Esophagus squamous epithelium (tissue), 5 donors: ENCODE data around the gene PPP4C. TPM values are rescaled to one million over a fixed set of nuclear protein-coding genes. Genes with fewer than 3 reads are reported as not detected.
"Not testable (repeated sequence)": the region's sequence is repeated elsewhere in the genome, so short reads cannot be mapped to it uniquely, and the experiment has no call there.

Experiments used
- DNase-seq: peaks from one replicate; lab custom pipeline; 2025; lab: John Stamatoyannopoulos, UW
- H3K27ac ChIP-seq, 4 donors: fragments of 200-600 bp; sonication (generic); one replicate each; pipeline ENCODE4 v1.5.1; 2016 to 2019; ENCODE audit warnings: mild to moderate bottlenecking in 1 of 4
- H3K27me3 ChIP-seq, 4 donors: fragments of 200-600 bp; sonication (generic); 1 replicate in 3 of 4; 2 replicates in 1 of 4; pipeline versions ENCODE4 v1.5.1 to v1.6.0; 2017 to 2021; ENCODE audit warnings: antibody characterized with exemption in 1 of 4
- H3K36me3 ChIP-seq, 3 donors: fragments of 200-600 bp; sonication (generic); one replicate each; pipeline ENCODE4 v1.5.1; 2016 to 2019
- H3K4me1 ChIP-seq, 3 donors: fragments of 200-600 bp; sonication (generic); one replicate each; pipeline ENCODE4 v1.5.1; 2017 to 2019
- H3K4me3 ChIP-seq, 4 donors: fragments of 200-600 bp; sonication (generic); 1 replicate in 3 of 4; 2 replicates in 1 of 4; pipeline ENCODE4 v1.5.1; 2016 to 2019; ENCODE audit warnings: mild to moderate bottlenecking in 2 of 4, moderate library complexity in 1 of 4
- H3K9me3 ChIP-seq, 3 donors: fragments of 200-600 bp; sonication (generic); one replicate each; pipeline ENCODE4 v1.5.1; 2016 to 2019
- CTCF ChIP-seq, 6 experiments: fragments of 450-650 bp in 4 of 6; fragments of 200-600 bp in 2 of 6; sonication (generic) in 2 of 6; IDR thresholded peaks; one replicate each; pipeline ENCODE4 v1.5.1; 2016 to 2019; ENCODE audit warnings: antibody characterized with exemption in 6 of 6, mild to moderate bottlenecking in 4 of 6, moderate library complexity in 4 of 6
- POLR2A ChIP-seq, 4 donors: fragments of 450-650 bp; IDR thresholded peaks; one replicate each; pipeline ENCODE4 v1.6.1; 2017; ENCODE audit warnings: antibody characterized with exemption in 4 of 4, mild to moderate bottlenecking in 4 of 4, moderate library complexity in 3 of 4
- WGBS, 2 donors: methylation state at CpG; one replicate each; pipeline ENCODE4 v1.1.5; 2018; 5-methylcytosine and 5-hydroxymethylcytosine counted together
- intact Hi-C: fragments of 100-400 bp; cut with DNase I; formaldehyde crosslinking; loops from one replicate; pipeline ENCODE4 v1.15.0; 2022
- total RNA-seq, 4 donors: library from RNA; depleted of rRNA; stranded (reverse); fragments of >200 nt; gene quantifications; one replicate each; pipeline ENCODE4 v1.1.0, GENCODE V29; 2016
- donor health status: DM: yes; HTN: yes; CAD: no.

PPP4C gene
- total RNA-seq, 4 donors from 2014 or later = 67.9 to 100 (median 78.4) TPM

- peaks cover 22 to 61% (median 27%) of the 10 kb centered on the region in 3 donors for H3K4me1 ChIP-seq
- peak within 1 kb of the TSS; percentile 61 to 83 (median 77) for H3K27ac ChIP-seq
- H3K27me3 ChIP-seq = no peaks in the 10 kb centered on the region
- H3K4me3 ChIP-seq = peak within 1 kb of the TSS in 2 of 4 donors; percentile 14 to 31
- DNase-seq = no peak
- TF ChIP-seq CTCF (IDR thresholded peaks at IDR 0.05) = no peak
- TF ChIP-seq POLR2A (IDR thresholded peaks at IDR 0.05) = no peak
- peaks cover 16 to 100% (median 36%) of the 10 kb centered on the region in 3 donors for H3K36me3 ChIP-seq
- intact Hi-C loops = no loop called here
- WGBS, 2 donors = 68 to 78% methylated on average over 5 to 10 of the region's 20 CpGs
- no peaks in the 10 kb centered on the region for H3K9me3 ChIP-seq
Observed at GRCh38 chr16:30113031-30113710, 37.4 kb downstream of the PPP4C start, which contains the start of gene GDPD3. Gene GDPD3, minus strand, starts transcription at chr16:30113537. Its CDS starts 59 bp downstream, at chr16:30113478.

DNA sequence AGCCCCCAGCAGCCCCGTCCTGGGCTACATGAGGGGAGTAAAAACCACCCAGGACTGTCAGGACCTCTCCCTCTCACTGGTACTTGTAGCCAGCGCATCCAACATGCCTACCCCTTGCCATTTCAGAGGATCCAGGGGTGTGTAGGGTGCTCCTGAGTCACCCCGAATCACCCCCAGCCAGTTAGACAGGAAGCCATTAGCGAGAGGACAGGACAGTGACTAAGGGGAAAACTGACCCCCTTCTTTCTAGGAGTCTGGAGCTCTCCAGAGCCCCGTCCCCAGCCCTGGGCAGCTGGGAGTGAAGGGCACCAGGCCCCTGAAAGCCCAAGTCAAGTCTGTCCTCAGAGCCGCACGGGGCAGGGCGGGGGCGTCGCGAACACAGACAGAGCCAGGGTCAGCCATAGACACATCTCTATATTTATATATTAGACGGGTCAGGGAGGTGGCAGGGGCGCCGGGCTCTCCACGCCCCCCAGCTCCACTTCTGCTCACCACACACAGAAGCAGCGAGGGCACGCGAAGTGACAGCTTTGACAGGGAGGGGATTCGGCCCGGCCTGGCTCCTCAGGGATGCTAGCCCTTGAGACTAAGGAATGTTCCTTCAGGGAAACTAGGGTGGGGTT, 38.0 kb downstream of the PPP4C start:
- no peak for DNase-seq
- 90 to 100% methylated on average over 3 to 18 of the region's 20 CpGs for WGBS, 2 donors
- Histone ChIP-seq H3K27ac (peak overlapping the region; percentile 61 to 83 (median 77)), H3K27me3 (no peaks in the 10 kb centered on the region), H3K9me3 (no peaks in the 10 kb centered on the region), H3K36me3 (peaks cover 17 to 100% (median 35%) of the 10 kb centered on the region in 3 donors), H3K4me3 (peak overlapping the region in 1 of 4 donors; percentile 31), H3K4me1 (peaks cover 22 to 64% (median 27%) of the 10 kb centered on the region in 3 donors)
- intact Hi-C loops = no loop called here
- no peak for TF ChIP-seq POLR2A (IDR thresholded peaks at IDR 0.05)
- no peak for TF ChIP-seq CTCF (IDR thresholded peaks at IDR 0.05)

- WGBS, 2 donors = 83 to 92% methylated on average over 2 to 3 of the region's 11 CpGs
- Histone ChIP-seq H3K9me3 (no peaks in the 10 kb centered on the region), H3K4me1 (peaks cover 22 to 69% (median 27%) of the 10 kb centered on the region in 3 donors), H3K27me3 (no peaks in the 10 kb centered on the region), H3K27ac (peak overlapping the region; percentile 61 to 83 (median 77)), H3K36me3 (peaks cover 17 to 100% (median 35%) of the 10 kb centered on the region in 3 donors), H3K4me3 (no peak overlapping the region)
- no peak for DNase-seq
- TF ChIP-seq CTCF (IDR thresholded peaks at IDR 0.05) (no peak), POLR2A (IDR thresholded peaks at IDR 0.05) (no peak)
- intact Hi-C loops = no loop called here
Observed at GRCh38 chr16:30114411-30114810, 38.6 kb downstream of the PPP4C start.

- intact Hi-C loops, H3K9me3 ChIP-seq, DNase-seq, H3K27me3 ChIP-seq, H3K4me3 ChIP-seq: not testable (repeated sequence)
- 65 to 80% methylated on average over 4 to 7 of the region's 7 CpGs for WGBS, 2 donors
- Histone ChIP-seq H3K4me1 (peaks cover 22 to 73% (median 27%) of the 10 kb centered on the region in 3 donors), H3K27ac (peak overlapping the region; percentile 61 to 83 (median 77)), H3K36me3 (peaks cover 17 to 100% (median 39%) of the 10 kb centered on the region in 3 donors)
Observed at GRCh38 chr16:30114833-30115232, 39.0 kb downstream of the PPP4C start.

DNA sequence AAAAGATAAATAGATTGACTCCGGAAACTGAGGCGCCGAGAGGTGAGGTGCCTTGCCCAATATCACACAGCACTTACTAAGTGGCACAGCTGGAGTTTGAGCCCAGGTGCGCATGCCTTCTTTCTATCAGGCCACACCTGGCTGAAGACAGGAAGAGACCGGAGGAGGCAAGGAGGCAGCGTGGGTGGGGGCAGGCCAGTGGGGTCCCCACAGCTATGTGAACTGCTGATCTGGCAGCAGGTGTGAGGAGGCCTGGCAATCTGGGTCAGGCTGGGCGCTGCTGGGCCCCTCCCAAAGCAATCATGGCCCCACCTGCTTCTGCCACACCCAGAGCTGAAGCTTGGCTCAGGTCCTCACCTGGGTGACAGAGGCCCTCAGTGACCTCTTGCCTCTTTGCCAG, 39.4 kb downstream of the PPP4C start:
- no peak for DNase-seq
- intact Hi-C loops = no loop called here
- WGBS, 2 donors = 63 to 71% methylated on average over 6 to 7 of the region's 7 CpGs
- Histone ChIP-seq H3K27me3 (no peaks in the 10 kb centered on the region), H3K27ac (peak overlapping the region; percentile 55 to 83 (median 77)), H3K9me3 (no peaks in the 10 kb centered on the region), H3K4me1 (peaks cover 22 to 77% (median 27%) of the 10 kb centered on the region in 3 donors), H3K36me3 (peaks cover 17 to 100% (median 43%) of the 10 kb centered on the region in 3 donors), H3K4me3 (no peak overlapping the region)
- TF ChIP-seq POLR2A (IDR thresholded peaks at IDR 0.05) = no peak
- no peak for TF ChIP-seq CTCF (IDR thresholded peaks at IDR 0.05)
